NCI-H526 (cell line): ENCODE results near the gene CYP2D6.

Experiments
- DNase-seq, 2 experiments: peaks; one replicate each; lab custom pipeline; 2025; lab: John Stamatoyannopoulos, UW

CYP2D6 gene

DNA sequence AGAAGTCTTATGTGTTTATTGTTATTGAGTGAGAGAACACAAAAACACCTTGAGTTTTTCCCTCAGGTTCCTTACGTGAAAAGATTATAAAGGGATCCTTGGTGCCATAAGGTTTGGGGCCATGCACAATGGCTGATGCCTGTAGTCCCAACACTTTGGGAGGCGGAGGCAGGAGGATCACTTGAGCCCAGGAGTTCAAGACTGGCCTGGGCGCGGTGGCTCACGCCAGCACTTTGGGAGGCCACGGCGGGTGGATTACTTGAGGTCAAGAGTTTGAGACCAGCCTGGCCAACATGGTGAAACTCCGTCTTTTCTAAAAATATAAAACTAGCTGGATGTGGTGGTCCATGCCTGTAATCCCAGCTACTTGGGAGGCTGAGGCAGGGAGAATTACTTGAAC, 45.7 kb downstream of the CYP2D6 start:
- no peak for DNase-seq

DNA sequence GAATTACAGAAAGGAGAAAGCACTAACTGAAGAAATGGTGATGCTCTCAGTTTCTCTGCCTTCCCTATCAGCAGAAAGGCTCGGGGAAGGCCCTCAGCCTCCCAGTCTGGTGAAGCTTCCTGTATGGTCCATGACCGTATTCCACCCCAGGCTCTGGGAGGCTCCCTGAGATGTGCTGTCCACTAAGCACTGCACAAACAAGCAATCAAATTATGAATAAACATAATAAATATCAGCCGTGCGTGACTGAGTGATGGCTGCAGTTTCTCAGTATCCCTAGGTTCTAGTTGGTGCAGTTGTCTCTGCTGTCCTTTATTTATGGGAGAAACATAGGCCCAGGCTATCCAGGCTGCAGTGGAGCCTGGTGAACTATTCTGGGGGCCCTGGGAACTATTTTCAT, 47.5 kb downstream of the CYP2D6 start:
- no peak for DNase-seq

DNA sequence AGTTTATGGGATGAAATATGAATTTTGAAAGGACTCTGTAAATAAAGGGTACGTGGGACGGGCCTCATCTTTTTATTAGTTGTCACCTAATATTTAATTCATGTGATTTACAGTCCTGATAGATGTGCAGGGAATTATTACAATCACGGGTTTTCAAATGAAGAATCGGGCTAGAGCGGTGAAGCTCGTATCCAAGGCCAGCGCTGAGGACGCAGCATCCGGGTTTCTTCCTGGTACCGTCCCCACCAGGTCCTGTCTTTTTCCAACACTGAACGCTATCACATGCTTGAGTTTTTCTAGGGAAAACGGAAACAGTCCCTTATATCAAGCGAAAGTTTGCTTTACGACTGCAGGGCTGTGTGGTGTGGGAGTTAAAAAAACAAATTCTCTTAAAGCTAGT, 50.3 kb downstream of the CYP2D6 start:
- peak in 1 of 2 experiments; percentile 31 for DNase-seq

DNA sequence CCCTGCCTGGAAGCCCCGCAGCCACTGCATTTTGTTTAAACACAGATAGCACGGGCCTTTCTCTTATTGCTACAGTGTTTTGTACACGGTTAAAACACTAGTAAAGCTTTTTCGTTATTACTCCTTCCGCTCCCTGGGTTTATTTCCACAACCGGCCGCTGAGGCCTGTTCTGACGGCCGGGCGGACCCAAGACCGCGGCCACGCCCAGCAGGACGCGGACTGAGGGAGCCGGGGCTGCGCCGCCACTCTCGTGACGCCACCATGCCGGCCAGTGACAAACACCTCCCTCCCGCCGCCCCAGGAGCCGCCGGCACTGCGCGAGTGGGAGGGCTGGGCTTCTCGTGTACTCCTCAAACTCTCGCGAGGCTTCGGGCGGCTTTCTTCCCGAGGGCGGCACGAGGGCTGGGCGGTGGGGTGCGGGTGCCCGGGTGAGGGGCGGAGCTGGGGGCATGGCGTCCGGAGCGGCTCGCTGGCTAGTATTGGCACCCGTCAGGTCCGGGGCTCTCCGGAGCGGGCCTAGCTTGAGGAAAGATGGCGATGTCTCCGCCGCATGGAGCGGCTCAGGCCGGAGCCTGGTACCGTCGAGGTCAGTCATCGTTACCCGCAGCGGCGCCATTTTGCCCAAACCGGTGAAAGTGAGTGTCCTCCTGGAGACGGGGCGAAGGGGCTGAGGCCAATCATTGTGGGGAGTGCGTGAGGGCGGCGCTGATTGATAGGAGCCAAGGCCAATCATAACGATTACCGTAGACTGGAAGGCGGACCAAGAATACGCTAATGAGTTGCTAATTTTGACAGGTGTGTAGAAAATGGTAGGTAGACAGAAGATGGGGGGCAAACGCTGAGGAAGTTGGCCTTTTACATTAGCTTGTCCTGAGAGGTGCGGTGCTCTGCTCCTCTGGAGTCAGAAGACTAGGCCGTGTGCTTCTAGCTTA, 51.0 kb downstream of the CYP2D6 start, which contains the start of gene SMDT1:
TSS of gene SMDT1 (plus strand) at position 382 of the 933 bp plus-strand sequence. CDS start at position 451, 69 bp downstream.
- peak; percentile 89 to 97 for DNase-seq

DNA sequence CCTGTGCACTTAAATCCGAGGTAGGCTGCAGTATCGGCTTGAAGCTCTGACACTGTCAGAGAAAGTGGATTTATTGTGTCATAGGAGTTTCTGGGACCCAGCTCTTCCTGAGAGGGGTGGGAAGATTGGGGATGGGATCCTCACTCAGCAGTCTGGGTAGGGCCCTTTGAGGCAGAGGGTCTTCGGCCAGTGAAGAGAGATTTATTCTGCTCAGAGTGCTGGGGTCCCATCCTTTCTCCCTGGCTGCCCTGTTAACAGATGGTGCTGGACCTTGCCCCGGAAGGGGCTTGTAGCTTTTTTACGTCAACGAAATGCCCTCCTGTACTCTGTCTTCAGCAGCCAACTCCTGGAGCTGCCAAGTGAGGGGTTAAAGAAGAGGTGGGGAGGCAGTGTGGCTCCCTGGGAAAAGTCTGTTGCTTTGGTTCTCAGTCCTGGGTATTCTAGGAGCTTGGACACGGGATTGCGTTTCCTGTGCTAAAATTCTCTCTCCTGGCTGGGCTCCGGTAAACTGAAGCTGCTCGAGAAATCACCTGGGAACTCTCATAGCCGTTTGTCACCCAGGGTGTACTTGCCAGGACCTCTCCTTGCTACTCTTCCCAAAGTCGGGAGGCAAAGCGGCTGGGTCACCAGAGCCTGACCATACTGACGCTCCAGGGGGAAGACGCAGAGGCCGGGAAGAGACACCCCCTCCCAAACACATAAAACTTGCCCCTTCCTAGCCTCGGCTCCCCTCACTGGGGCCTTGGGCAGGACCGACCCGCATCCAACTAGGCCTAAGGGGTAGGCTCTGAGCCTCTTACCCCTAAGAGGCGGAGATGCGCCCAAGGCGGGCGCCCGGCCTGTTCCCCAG, 51.9 kb downstream of the CYP2D6 start:
- DNase-seq, result no peak

DNA sequence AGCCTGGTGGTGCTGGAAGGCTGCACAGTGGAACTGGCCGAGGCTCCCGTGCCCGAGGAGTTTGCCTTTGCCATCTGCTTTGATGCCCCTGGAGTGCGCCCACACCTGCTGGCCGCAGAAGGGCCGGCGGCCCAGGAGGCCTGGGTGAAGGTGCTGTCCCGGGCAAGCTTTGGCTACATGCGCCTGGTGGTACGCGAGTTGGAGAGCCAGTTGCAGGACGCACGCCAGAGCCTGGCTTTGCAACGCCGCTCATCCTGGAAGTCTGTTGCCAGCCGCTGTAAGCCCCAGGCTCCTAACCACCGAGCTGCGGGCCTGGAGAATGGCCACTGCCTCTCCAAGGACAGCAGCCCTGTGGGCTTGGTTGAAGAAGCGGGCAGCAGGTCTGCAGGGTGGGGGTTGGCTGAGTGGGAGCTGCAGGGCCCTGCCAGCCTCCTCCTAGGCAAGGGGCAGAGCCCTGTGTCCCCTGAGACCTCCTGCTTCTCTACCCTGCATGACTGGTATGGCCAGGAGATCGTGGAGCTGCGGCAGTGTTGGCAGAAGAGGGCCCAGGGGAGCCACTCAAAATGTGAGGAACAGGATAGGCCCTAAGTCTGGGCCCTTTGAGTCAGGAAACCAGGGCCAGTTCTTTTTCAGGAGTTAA, 53.0 kb downstream of the CYP2D6 start:
- DNase-seq, result no peak

DNA sequence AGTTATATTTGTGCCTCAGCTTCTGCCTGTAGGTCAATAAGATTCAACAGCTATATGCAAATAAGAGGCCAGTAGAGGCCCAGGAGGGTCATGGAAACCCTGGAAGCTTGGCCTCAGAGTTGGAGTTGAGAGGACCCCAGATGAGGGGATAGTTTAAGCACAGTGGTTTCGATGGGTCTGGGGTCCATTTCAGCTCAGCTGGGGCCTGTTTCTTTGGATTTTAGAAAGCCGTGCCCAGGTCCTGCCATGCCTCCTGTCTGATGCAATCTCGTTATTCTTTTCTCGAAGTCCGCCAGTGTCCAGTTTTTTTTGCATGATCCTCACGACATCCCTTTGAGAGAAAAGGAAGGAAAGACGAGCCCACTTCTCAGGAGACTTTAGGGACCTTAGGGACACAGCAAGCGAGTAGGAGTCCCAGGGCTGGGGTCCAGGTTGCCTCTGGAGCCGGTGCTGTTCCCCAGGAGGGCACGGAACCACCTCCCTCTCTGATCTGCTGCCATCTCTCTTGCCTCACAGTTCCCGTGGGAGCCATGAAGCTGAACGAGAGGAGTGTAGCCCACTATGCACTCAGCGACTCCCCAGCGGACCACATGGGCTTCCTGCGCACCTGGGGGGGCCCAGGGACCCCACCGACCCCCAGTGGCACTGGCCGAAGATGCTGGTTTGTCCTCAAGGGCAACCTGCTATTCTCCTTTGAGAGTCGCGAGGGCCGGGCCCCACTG, 53.7 kb downstream of the CYP2D6 start:
- no peak for DNase-seq
